ENCODE results near the gene GUK1.

The GUK1 gene

DNA sequence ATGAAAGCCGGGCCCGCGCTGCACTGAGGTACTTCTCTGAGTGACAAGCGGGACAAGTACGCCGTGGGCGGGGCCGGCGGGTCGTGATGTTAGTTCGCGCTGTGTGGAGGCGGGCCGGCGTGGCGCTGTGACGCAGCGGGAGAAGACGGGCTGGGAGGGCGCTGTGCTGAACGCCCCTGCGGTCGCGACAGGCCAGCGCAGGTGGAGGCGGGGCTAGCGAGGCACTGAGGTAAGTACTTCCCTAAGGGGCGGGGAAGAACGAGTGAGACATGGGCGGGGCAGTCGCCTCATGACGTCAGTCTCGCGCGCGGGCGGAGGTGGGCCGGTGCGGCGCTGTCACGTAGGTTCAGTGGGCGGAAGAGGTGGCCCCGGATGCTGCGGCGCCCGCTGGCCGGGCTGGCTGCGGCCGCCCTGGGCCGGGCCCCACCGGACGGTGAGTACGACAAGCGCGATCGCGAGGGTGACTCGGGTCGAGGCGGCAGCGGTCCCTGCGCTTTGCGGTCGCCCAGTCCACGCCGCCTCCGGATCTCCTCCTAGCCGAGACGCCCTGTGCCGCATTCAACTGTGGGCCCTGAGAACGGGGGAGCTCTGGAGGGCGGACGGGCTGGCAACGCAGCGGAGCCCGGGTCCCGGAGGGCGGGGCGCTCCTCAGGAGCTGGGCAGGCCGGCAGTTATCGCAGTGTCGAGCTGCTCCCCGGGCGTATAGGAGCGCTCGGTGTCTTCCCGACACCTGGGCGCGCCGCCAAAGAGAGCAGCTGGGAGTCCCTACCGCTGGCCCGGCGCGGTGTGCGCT is at the start of gene GUK1:
Gene GUK1, plus strand, starts transcription at position 349 of the 793 bp plus-strand sequence. Its CDS starts 24 bp downstream, at position 373.
- H3K9ac ChIP-seq (ENCODE audit: low read length) = peak within 1 kb of the TSS; percentile 61
- H3K27ac ChIP-seq (ENCODE audit: low read length) = no peak within 1 kb of the TSS
- H3K4me1 ChIP-seq (ENCODE audit: control insufficient read depth, low read depth, low read length) = peaks cover 4% of the 10 kb centered on the region
- no peaks in the 10 kb centered on the region for H3K36me3 ChIP-seq (ENCODE audit: control insufficient read depth, low read depth, low read length)
- no peaks in the 10 kb centered on the region for H3K9me3 ChIP-seq (ENCODE audit: control insufficient read depth, low read depth, low read length)
- peak within 1 kb of the TSS; percentile 82 for H3K4me3 ChIP-seq (ENCODE audit: low read length)
- H3K27me3 ChIP-seq (ENCODE audit: control insufficient read depth, insufficient read depth, low read length) = peaks cover 35% of the 10 kb centered on the region

GRCh38 chr1:228090613-228091081 is 49.4 kb upstream of the GUK1 start:
- Histone ChIP-seq H3K9ac (ENCODE audit: low read length) (no peak overlapping the region), H3K27ac (ENCODE audit: low read length) (no peak overlapping the region), H3K27me3 (ENCODE audit: control insufficient read depth, insufficient read depth, low read length) (no peaks in the 10 kb centered on the region), H3K4me3 (ENCODE audit: low read length) (no peak overlapping the region), H3K9me3 (ENCODE audit: control insufficient read depth, low read depth, low read length) (no peaks in the 10 kb centered on the region), H3K4me1 (ENCODE audit: control insufficient read depth, low read depth, low read length) (no peaks in the 10 kb centered on the region), H3K36me3 (ENCODE audit: control insufficient read depth, low read depth, low read length) (peaks cover 4% of the 10 kb centered on the region)

GRCh38 chr1:228091084-228091483 is 49.0 kb upstream of the GUK1 start:
- no peaks in the 10 kb centered on the region for H3K4me1 ChIP-seq (ENCODE audit: control insufficient read depth, low read depth, low read length)
- H3K9me3 ChIP-seq (ENCODE audit: control insufficient read depth, low read depth, low read length) = no peaks in the 10 kb centered on the region
- no peak overlapping the region for H3K27ac ChIP-seq (ENCODE audit: low read length)
- no peaks in the 10 kb centered on the region for H3K27me3 ChIP-seq (ENCODE audit: control insufficient read depth, insufficient read depth, low read length)
- H3K9ac ChIP-seq (ENCODE audit: low read length) = no peak overlapping the region
- peaks cover 6% of the 10 kb centered on the region for H3K36me3 ChIP-seq (ENCODE audit: control insufficient read depth, low read depth, low read length)
- no peak overlapping the region for H3K4me3 ChIP-seq (ENCODE audit: low read length)

- no peak overlapping the region for H3K27ac ChIP-seq (ENCODE audit: low read length)
- H3K4me3 ChIP-seq (ENCODE audit: low read length) = no peak overlapping the region
- H3K36me3 ChIP-seq (ENCODE audit: control insufficient read depth, low read depth, low read length) = peaks cover 13% of the 10 kb centered on the region
- H3K27me3 ChIP-seq (ENCODE audit: control insufficient read depth, insufficient read depth, low read length) = no peaks in the 10 kb centered on the region
- no peaks in the 10 kb centered on the region for H3K4me1 ChIP-seq (ENCODE audit: control insufficient read depth, low read depth, low read length)
- no peak overlapping the region for H3K9ac ChIP-seq (ENCODE audit: low read length)
- no peaks in the 10 kb centered on the region for H3K9me3 ChIP-seq (ENCODE audit: control insufficient read depth, low read depth, low read length)
Observed at GRCh38 chr1:228092342-228093049, 47.6 kb upstream of the GUK1 start.

- H3K9ac ChIP-seq (ENCODE audit: low read length) = no peak overlapping the region
- no peak overlapping the region for H3K27ac ChIP-seq (ENCODE audit: low read length)
- H3K9me3 ChIP-seq (ENCODE audit: control insufficient read depth, low read depth, low read length) = no peaks in the 10 kb centered on the region
- H3K4me1 ChIP-seq (ENCODE audit: control insufficient read depth, low read depth, low read length) = no peaks in the 10 kb centered on the region
- peaks cover 20% of the 10 kb centered on the region for H3K36me3 ChIP-seq (ENCODE audit: control insufficient read depth, low read depth, low read length)
- H3K4me3 ChIP-seq (ENCODE audit: low read length) = no peak overlapping the region
- no peaks in the 10 kb centered on the region for H3K27me3 ChIP-seq (ENCODE audit: control insufficient read depth, insufficient read depth, low read length)
Observed at GRCh38 chr1:228093050-228093906, 46.8 kb upstream of the GUK1 start.

GRCh38 chr1:228094432-228095016 is 45.6 kb upstream of the GUK1 start:
- no peak overlapping the region for H3K27ac ChIP-seq (ENCODE audit: low read length)
- no peaks in the 10 kb centered on the region for H3K4me1 ChIP-seq (ENCODE audit: control insufficient read depth, low read depth, low read length)
- H3K27me3 ChIP-seq (ENCODE audit: control insufficient read depth, insufficient read depth, low read length) = no peaks in the 10 kb centered on the region
- H3K36me3 ChIP-seq (ENCODE audit: control insufficient read depth, low read depth, low read length) = peaks cover 28% of the 10 kb centered on the region
- no peak overlapping the region for H3K9ac ChIP-seq (ENCODE audit: low read length)
- H3K4me3 ChIP-seq (ENCODE audit: low read length) = no peak overlapping the region
- no peaks in the 10 kb centered on the region for H3K9me3 ChIP-seq (ENCODE audit: control insufficient read depth, low read depth, low read length)

DNA sequence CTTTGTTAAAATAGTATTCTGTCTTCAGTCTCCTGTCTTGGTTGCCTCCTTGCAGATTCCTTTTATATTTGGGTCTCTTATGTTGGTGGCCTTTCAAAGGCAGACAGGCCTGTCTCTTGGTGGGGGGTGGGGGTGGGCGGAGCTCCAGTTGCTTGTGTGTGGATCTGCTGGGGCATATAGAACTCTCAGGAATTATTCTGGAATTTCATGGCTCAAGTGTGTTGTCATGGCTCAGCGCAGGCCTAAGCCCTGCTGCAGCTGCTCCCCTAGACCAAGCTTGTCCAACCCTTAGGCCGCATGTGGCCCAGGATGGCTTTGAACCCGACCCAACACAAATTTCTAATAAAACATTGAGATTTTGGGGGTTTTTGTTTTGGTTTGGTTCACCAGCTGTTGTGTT is 44.9 kb upstream of the GUK1 start:
- H3K36me3 ChIP-seq (ENCODE audit: control insufficient read depth, low read depth, low read length) = peaks cover 35% of the 10 kb centered on the region
- H3K9me3 ChIP-seq (ENCODE audit: control insufficient read depth, low read depth, low read length) = no peaks in the 10 kb centered on the region
- H3K27ac ChIP-seq (ENCODE audit: low read length) = no peak overlapping the region

GRCh38 chr1:228095938-228096337 is 44.1 kb upstream of the GUK1 start:
- Histone ChIP-seq H3K9me3 (ENCODE audit: control insufficient read depth, low read depth, low read length) (no peaks in the 10 kb centered on the region), H3K9ac (ENCODE audit: low read length) (no peak overlapping the region), H3K4me3 (ENCODE audit: low read length) (no peak overlapping the region), H3K27ac (ENCODE audit: low read length) (no peak overlapping the region), H3K27me3 (ENCODE audit: control insufficient read depth, insufficient read depth, low read length) (no peaks in the 10 kb centered on the region), H3K4me1 (ENCODE audit: control insufficient read depth, low read depth, low read length) (no peaks in the 10 kb centered on the region), H3K36me3 (ENCODE audit: control insufficient read depth, low read depth, low read length) (peaks cover 41% of the 10 kb centered on the region)

More for the DNA sequence above, 44.9 kb upstream of the GUK1 start:
- Histone ChIP-seq H3K4me1 (ENCODE audit: control insufficient read depth, low read depth, low read length) (no peaks in the 10 kb centered on the region), H3K9ac (ENCODE audit: low read length) (no peak overlapping the region), H3K4me3 (ENCODE audit: low read length) (no peak overlapping the region), H3K27me3 (ENCODE audit: control insufficient read depth, insufficient read depth, low read length) (no peaks in the 10 kb centered on the region)

DNA sequence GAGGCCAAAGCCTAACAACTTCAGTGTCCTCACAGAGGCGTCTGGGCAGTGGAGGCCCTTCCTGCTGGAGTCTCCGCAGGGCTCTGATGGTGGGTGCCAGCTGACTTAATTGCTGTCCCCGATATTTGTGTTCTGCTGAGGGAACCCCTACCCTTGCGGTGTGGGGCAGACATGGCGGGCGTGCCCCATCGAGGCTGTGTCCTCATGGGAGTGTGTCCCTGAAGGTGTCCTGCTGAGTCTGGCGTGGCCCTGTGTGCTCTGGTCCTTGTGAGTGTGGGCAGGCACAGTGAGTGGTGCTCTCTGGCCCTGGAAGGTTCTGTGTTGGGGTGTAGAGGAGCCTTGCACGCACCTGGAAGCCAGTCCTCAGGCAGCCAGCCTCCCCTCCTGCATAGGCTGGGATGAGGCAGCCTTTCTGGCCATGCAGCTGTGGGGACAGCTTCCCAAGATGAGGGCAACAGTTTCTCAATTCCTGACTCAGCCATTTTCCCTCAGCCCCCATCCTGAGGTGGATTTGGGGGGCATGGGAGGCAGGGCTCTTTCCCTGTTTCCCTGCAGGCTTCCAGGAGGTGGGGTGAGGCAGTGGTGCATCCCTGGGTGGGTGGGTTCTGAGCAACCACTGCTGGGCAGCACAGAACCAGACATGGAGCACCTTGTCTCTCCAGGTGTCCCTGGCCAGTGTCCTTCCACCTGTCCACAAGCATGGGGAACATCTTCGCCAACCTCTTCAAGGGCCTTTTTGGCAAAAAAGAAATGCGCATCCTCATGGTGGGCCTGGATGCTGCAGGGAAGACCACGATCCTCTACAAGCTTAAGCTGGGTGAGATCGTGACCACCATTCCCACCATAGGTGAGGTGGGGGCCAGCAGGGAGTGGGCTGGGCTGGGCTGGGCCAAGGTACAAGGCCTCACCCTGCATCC is 43.4 kb upstream of the GUK1 start:
- H3K9me3 ChIP-seq (ENCODE audit: control insufficient read depth, low read depth, low read length) = no peaks in the 10 kb centered on the region
- H3K9ac ChIP-seq (ENCODE audit: low read length) = no peak overlapping the region
- H3K4me3 ChIP-seq (ENCODE audit: low read length) = no peak overlapping the region
- no peak overlapping the region for H3K27ac ChIP-seq (ENCODE audit: low read length)
- H3K27me3 ChIP-seq (ENCODE audit: control insufficient read depth, insufficient read depth, low read length) = no peaks in the 10 kb centered on the region
- no peaks in the 10 kb centered on the region for H3K4me1 ChIP-seq (ENCODE audit: control insufficient read depth, low read depth, low read length)
- peaks cover 44% of the 10 kb centered on the region for H3K36me3 ChIP-seq (ENCODE audit: control insufficient read depth, low read depth, low read length)

- Histone ChIP-seq H3K4me1 (ENCODE audit: control insufficient read depth, low read depth, low read length) (no peaks in the 10 kb centered on the region), H3K9me3 (ENCODE audit: control insufficient read depth, low read depth, low read length) (no peaks in the 10 kb centered on the region), H3K27me3 (ENCODE audit: control insufficient read depth, insufficient read depth, low read length) (no peaks in the 10 kb centered on the region), H3K4me3 (ENCODE audit: low read length) (no peak overlapping the region), H3K36me3 (ENCODE audit: control insufficient read depth, low read depth, low read length) (peaks cover 44% of the 10 kb centered on the region), H3K9ac (ENCODE audit: low read length) (no peak overlapping the region), H3K27ac (ENCODE audit: low read length) (no peak overlapping the region)
Observed at GRCh38 chr1:228097333-228098081, 42.6 kb upstream of the GUK1 start.
